NCI-H1048 (cell line): ENCODE measurements around the gene ANKAR.

Experiments used
- DNase-seq: peaks from one replicate; lab custom pipeline; 2025; lab: John Stamatoyannopoulos, UW

ANKAR gene

GRCh38 chr2:189719571-189719970 lies 45.1 kb downstream of the ANKAR start:
- DNase-seq: no peak

DNA sequence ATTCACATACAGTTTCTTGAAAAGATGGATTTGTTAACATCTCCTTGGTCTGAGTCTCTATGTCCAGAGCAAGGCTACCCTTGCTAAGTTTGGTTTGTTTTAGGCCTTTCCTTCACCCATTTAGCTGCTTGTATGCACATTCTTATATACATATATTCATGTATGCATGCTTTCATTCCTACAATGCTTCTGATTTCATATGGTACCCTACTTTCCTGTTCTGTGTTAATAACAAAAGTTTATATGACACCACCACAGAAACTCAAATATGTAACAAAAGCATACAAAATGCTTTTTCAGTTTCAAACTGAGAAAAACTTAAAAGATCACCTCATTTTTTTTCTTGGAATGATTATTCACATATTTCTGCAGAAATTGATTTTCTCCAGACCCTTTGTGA lies 48.7 kb downstream of the ANKAR start:
- DNase-seq: no peak
